WI38 (cell line): ENCODE data around the gene RNF44.

Experiments used
- H3K4me3 ChIP-seq: 2 replicates; pipeline ENCODE4 v1.5.1; 2011; ENCODE audit warnings: low read depth, mild to moderate bottlenecking, control low read depth, low read length
- TF ChIP-seq, protein P1 (sequence below): IDR thresholded peaks from 2 replicates; pipeline ENCODE4 v1.5.1; 2012; ENCODE audit warnings: low read depth, mild to moderate bottlenecking, control low read depth, low read length

The RNF44 gene

DNA sequence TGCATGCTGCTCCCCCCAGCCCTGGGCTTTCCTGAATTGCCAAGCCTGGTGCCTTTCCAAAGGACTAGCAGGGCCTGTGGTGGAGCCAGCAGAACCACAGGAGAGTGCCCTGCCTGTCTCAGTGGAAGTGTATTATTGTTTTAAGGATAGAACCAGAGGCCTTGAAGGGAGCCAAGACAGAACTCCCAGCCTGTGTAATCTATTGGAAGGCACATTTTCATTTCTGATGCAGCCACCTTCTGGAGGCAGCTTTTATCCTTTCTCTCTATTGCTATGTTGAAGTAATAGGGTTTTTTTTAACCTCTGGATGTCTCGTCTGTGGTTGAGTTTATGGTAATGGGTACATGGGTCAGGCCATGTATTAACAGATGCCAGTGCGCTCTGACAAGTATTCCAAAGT lies 29.3 kb downstream of the RNF44 start:
- H3K4me3 ChIP-seq, result no peak overlapping the region
- TF ChIP-seq, protein P1, sequence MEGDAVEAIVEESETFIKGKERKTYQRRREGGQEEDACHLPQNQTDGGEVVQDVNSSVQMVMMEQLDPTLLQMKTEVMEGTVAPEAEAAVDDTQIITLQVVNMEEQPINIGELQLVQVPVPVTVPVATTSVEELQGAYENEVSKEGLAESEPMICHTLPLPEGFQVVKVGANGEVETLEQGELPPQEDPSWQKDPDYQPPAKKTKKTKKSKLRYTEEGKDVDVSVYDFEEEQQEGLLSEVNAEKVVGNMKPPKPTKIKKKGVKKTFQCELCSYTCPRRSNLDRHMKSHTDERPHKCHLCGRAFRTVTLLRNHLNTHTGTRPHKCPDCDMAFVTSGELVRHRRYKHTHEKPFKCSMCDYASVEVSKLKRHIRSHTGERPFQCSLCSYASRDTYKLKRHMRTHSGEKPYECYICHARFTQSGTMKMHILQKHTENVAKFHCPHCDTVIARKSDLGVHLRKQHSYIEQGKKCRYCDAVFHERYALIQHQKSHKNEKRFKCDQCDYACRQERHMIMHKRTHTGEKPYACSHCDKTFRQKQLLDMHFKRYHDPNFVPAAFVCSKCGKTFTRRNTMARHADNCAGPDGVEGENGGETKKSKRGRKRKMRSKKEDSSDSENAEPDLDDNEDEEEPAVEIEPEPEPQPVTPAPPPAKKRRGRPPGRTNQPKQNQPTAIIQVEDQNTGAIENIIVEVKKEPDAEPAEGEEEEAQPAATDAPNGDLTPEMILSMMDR, result no peak

DNA sequence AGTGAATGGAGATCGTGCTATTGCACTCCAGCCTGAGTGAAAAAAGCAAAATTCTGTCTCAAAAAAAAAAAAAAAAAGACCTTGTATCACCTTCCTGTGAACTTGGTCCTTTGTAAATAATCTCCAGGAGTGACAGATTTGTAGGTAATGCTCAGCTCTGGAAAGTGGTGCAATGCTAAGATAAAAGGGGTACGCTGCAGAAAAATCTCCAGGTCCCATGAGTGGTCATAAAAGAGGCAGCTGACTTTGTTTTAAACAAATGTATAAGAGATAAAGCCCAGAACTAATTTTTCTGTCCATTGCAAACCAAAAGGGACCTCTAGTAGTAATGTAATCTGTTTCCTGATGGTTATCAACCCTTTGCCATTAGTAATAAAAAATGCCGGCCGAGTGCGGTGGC lies 33.7 kb downstream of the RNF44 start:
- no peak overlapping the region for H3K4me3 ChIP-seq

DNA sequence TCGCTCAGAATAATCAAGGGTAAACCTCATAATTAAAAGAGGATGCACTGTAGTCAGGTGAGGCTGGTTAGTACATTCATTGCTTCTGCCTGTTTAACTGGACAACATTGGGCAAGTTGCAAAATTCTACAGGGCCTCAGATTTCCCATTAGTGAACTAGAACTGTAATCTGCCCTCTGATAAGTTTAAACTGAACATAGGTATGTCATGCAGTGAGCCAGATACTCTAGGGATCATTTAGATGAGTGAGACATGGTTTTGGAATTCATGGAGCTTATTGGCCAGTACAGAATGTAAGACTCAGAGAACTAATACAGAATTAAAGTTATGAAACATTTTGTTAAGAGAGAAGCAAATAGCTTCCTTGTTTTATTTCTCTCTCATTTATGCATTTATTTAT lies 35.9 kb downstream of the RNF44 start:
- H3K4me3 ChIP-seq, result no peak overlapping the region
- TF ChIP-seq, protein P1, result no peak

More for the DNA sequence above, 33.7 kb downstream of the RNF44 start:
- TF ChIP-seq, protein P1, result no peak

DNA sequence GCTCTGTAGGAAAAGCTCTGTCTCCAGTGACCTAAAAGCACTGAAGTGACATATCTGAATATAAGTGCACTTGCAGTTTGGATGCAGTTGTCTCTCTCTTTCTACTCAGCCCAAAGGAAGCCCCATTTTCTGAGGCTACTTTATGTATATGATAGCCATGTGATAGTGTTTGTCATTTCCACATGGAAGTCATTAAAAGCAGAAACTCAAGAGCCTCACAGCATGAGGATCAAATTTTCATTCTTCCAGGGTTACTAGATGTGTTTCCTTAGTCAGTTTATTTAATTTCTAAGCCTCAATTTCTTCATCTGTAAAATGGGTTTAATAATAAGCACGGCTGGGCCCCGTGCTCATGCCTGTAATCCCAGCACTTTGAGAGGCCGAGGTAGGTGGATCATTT lies 36.7 kb downstream of the RNF44 start:
- H3K4me3 ChIP-seq, result no peak overlapping the region
- TF ChIP-seq, protein P1, result no peak

DNA sequence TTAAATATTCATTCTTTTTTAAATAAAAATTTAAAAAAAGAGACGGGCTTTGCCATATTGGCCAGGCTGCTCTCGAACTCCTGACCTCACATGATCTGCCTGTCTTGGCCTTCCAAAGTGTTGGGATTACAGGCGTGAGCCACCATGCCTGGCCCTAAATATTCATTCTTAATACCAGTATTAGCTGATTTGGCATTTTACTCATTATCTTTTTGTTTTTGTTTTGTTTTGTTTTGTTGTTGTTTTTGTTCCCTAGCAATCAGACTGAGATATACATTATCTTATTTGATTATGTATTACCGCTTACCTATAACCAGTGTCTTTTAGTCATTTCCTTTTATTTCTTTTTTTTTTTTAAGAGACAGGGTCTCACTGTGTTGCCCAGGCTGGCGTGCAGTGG lies 37.9 kb downstream of the RNF44 start:
- H3K4me3 ChIP-seq, result no peak overlapping the region
- TF ChIP-seq, protein P1, result no peak

DNA sequence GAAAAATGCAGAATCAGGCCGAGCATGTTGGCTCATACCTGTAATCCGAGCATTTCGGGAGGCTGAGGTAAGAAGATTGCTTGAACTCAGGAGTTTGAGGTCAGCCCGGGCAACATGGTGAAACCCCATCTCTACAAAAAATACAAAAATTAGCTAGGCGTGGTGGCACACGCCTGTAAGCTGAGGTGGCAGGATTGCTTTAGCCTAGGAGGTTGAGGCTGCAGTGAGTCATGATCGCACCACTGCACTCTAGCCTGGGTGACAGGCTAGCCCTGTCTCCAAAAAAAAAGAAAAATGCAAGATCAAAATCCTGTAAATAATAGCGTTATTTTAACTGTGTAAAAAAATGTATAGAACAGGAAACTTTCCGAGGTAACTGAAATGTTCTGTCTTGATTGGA lies 39.4 kb downstream of the RNF44 start:
- no peak overlapping the region for H3K4me3 ChIP-seq
- TF ChIP-seq, protein P1, result no peak

DNA sequence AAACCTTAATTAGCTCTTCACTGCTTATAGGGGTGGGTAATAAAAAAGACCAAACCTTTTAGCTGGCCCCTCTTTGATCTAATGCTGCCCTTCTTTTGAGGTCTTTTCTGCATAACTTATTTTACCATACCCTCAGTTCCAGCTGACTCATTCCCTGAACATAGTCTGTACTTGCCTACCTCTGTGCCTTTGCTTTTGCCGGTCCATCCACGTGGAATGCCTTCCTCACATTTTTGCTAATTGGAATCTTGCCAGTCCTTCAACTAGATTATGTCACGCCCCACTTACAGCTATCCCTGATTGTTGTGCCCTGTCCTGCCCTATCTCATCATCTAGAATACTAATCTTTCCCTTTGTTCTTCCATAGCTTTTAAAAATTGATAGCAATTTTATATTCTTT lies 44.8 kb downstream of the RNF44 start:
- TF ChIP-seq, protein P1, result no peak
- no peak overlapping the region for H3K4me3 ChIP-seq
